Embryonic facial prominence (tissue), 1 donor: ENCODE measurements around the gene CYP2F1.
"Not testable (repeated sequence)": the region's sequence is repeated elsewhere in the genome, so short reads cannot be mapped to it uniquely, and the experiment has no call there.

ENCODE experiments used
- DNase-seq: peaks from one replicate; pipeline ENCODE4 v3.0.0-alpha.2; 2016; ENCODE audit errors: extremely low spot score

Gene CYP2F1

GRCh38 chr19:41114132-41114531 lies at the start of gene CYP2F1:
TSS of gene CYP2F1 (plus strand) at chr19:41114432. CDS start at chr19:41116189, 1,757 bp downstream.
- no peak for DNase-seq

GRCh38 chr19:41064974-41065569 lies 49.2 kb upstream of the CYP2F1 start:
- DNase-seq, result no peak

- DNase-seq, result no peak
Observed at GRCh38 chr19:41076286-41076685, 37.9 kb upstream of the CYP2F1 start.

- DNase-seq, result no peak
Observed at GRCh38 chr19:41083516-41083915, 30.7 kb upstream of the CYP2F1 start.

GRCh38 chr19:41085748-41086415 lies 28.4 kb upstream of the CYP2F1 start:
- DNase-seq, result no peak

- DNase-seq, result no peak
Observed at GRCh38 chr19:41088151-41088550, 26.1 kb upstream of the CYP2F1 start, which contains the start of gene CYP2A13. TSS of gene CYP2A13 (plus strand) at chr19:41088451. CDS start at chr19:41088472, 21 bp downstream.

- no peak for DNase-seq
Observed at GRCh38 chr19:41089959-41090358, 24.3 kb upstream of the CYP2F1 start.

GRCh38 chr19:41095703-41096102 lies 18.5 kb upstream of the CYP2F1 start:
- DNase-seq, result no peak

GRCh38 chr19:41096353-41096752 lies 17.9 kb upstream of the CYP2F1 start:
- DNase-seq, result no peak

GRCh38 chr19:41097302-41097701 lies 16.9 kb upstream of the CYP2F1 start:
- DNase-seq, result no peak

GRCh38 chr19:41098762-41099161 lies 15.5 kb upstream of the CYP2F1 start:
- no peak for DNase-seq

- not testable (repeated sequence) for DNase-seq
Observed at GRCh38 chr19:41102210-41102609, 12.0 kb upstream of the CYP2F1 start.

- DNase-seq, result no peak
Observed at GRCh38 chr19:41106177-41106576, 8.1 kb upstream of the CYP2F1 start.

- no peak for DNase-seq
Observed at GRCh38 chr19:41111296-41111695, 2.9 kb upstream of the CYP2F1 start.

- DNase-seq, result no peak
Observed at GRCh38 chr19:41111750-41112295, 2.4 kb upstream of the CYP2F1 start.

- DNase-seq, result peak; percentile 6
Observed at GRCh38 chr19:41112728-41113290, 1.4 kb upstream of the CYP2F1 start.

GRCh38 chr19:41116261-41116660 lies 2.0 kb downstream of the CYP2F1 start:
- DNase-seq, result no peak

- DNase-seq, result not testable (repeated sequence)
Observed at GRCh38 chr19:41120929-41121911, 7.0 kb downstream of the CYP2F1 start.

GRCh38 chr19:41122846-41123245 lies 8.6 kb downstream of the CYP2F1 start:
- DNase-seq, result not testable (repeated sequence)

GRCh38 chr19:41123716-41124294 lies 9.6 kb downstream of the CYP2F1 start:
- DNase-seq, result no peak

GRCh38 chr19:41126765-41127203 lies 12.6 kb downstream of the CYP2F1 start:
- not testable (repeated sequence) for DNase-seq
